GM21825 (cell line): Measurements from ENCODE around the gene CAPN13.

Experiments
- ATAC-seq: cut with Tn5 transposase; IDR thresholded peaks from one replicate; pipeline ENCODE4 v1.9.1; 2021; ENCODE audit warnings: mild to moderate bottlenecking, moderate library complexity; ENCODE audit not compliant: unreplicated experiment

Gene CAPN13

GRCh38 chr2:30684516-30684915 is 122.7 kb downstream of the CAPN13 start:
- no peak for ATAC-seq

- no peak for ATAC-seq
Observed at GRCh38 chr2:30684026-30684425, 123.2 kb downstream of the CAPN13 start.

GRCh38 chr2:30683236-30683956 is 123.8 kb downstream of the CAPN13 start:
- no peak for ATAC-seq

DNA sequence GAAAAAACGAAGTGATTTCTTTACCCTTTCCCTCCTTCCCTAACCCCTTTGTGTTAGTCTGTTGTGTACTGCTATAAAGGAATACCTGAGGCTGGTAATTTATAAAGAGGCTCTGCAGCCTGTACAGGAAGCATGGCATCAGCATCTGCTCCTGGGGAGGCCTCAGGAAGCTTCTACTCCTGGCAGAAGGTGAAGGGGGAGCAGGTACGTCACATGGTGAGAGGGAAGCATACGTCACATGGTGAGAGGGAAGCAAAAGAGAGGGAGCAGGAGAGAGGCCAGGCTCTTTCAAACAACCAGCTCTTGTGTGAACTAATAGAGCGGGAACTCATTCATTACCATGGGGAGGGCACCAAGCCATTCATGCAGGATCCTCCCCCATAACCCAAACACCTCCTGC is 126.2 kb downstream of the CAPN13 start:
- no peak for ATAC-seq

DNA sequence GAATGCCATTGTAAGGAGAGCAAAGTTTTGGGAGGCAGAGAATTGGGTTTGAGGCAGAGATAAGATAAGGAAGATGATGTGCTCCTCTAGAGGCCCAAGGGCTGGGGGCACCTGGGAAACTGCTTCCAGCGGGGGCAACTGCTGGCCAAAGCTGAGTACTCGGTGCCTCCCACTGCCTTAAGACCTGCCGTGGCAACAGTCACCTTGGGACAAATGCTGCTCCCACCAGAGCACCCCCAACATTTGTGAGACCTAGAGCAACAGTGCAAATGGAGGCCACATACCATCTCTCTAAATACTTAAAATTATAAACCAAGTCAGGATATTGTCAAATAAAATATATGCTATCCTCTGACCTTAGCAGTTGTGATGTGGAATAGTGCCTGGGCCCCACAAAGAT is 127.1 kb downstream of the CAPN13 start:
- no peak for ATAC-seq

GRCh38 chr2:30679426-30680088 is 127.7 kb downstream of the CAPN13 start:
- no peak for ATAC-seq

GRCh38 chr2:30678410-30679137 is 128.7 kb downstream of the CAPN13 start:
- ATAC-seq: no peak

- ATAC-seq: no peak
Observed at GRCh38 chr2:30677861-30678385, 129.3 kb downstream of the CAPN13 start.

GRCh38 chr2:30677231-30677630 is 130.0 kb downstream of the CAPN13 start:
- no peak for ATAC-seq

GRCh38 chr2:30675758-30676157 is 131.5 kb downstream of the CAPN13 start:
- no peak for ATAC-seq

GRCh38 chr2:30673127-30673526 is 134.1 kb downstream of the CAPN13 start:
- no peak for ATAC-seq
